Peyer's patch (tissue), 4 donors: ENCODE data around the gene IFNA13. TPM values are rescaled to one million over a fixed set of nuclear protein-coding genes. Genes with fewer than 3 reads are reported as not detected.

Experiments
- DNase-seq, 3 donors: peaks; one replicate each; pipeline ENCODE4 v3.0.0-alpha.2; 2017 to 2019
- H3K27ac ChIP-seq, 4 donors: fragments of 200-600 bp; sonication (generic); one replicate each; pipeline ENCODE4 v1.5.1; 2016 to 2019
- H3K27me3 ChIP-seq, 2 donors: fragments of 200-600 bp; sonication (generic); one replicate each; pipeline ENCODE4 v1.5.1; 2019
- H3K36me3 ChIP-seq, 3 donors: fragments of 200-600 bp; sonication (generic); one replicate each; pipeline ENCODE4 v1.5.1; 2016 to 2019
- H3K4me1 ChIP-seq, 4 donors: fragments of 200-600 bp; sonication (generic); one replicate each; pipeline ENCODE4 v1.5.1; 2016 to 2019
- H3K4me3 ChIP-seq, 4 donors: fragments of 200-600 bp; sonication (generic); 1 replicate in 3 of 4; 2 replicates in 1 of 4; pipeline ENCODE4 v1.5.1; 2016 to 2019; ENCODE audit warnings: mild to moderate bottlenecking in 1 of 4
- H3K9me3 ChIP-seq, 4 donors: fragments of 200-600 bp; sonication (generic); one replicate each; pipeline ENCODE4 v1.5.1; 2016 to 2019; ENCODE audit warnings: mild to moderate bottlenecking in 1 of 4
- POLR2A ChIP-seq, 2 donors: fragments of 450-650 bp; IDR thresholded peaks; one replicate each; pipeline ENCODE4 v1.5.1; 2017; ENCODE audit warnings: antibody characterized with exemption in 2 of 2, mild to moderate bottlenecking in 2 of 2, moderate library complexity in 2 of 2
- total RNA-seq, 4 donors: library from RNA; depleted of rRNA; stranded (reverse); fragments of >200 nt; gene quantifications; one replicate each; pipeline ENCODE4 v1.1.0, GENCODE V29; 2016
- TF ChIP-seq, protein P1 (sequence below), 6 experiments: fragments of 450-650 bp in 4 of 6; fragments of 200-600 bp in 2 of 6; sonication (generic) in 1 of 6; IDR thresholded peaks; one replicate each; pipeline ENCODE4 v1.5.1; 2017 to 2019; ENCODE audit warnings: antibody characterized with exemption in 6 of 6, mild to moderate bottlenecking in 3 of 6, moderate library complexity in 1 of 6

The IFNA13 gene
- total RNA-seq, 4 donors from 2014 or later, result not detected

- no peak for TF ChIP-seq POLR2A (IDR thresholded peaks at IDR 0.05)
- TF ChIP-seq, protein P1, sequence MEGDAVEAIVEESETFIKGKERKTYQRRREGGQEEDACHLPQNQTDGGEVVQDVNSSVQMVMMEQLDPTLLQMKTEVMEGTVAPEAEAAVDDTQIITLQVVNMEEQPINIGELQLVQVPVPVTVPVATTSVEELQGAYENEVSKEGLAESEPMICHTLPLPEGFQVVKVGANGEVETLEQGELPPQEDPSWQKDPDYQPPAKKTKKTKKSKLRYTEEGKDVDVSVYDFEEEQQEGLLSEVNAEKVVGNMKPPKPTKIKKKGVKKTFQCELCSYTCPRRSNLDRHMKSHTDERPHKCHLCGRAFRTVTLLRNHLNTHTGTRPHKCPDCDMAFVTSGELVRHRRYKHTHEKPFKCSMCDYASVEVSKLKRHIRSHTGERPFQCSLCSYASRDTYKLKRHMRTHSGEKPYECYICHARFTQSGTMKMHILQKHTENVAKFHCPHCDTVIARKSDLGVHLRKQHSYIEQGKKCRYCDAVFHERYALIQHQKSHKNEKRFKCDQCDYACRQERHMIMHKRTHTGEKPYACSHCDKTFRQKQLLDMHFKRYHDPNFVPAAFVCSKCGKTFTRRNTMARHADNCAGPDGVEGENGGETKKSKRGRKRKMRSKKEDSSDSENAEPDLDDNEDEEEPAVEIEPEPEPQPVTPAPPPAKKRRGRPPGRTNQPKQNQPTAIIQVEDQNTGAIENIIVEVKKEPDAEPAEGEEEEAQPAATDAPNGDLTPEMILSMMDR (IDR thresholded peaks at IDR 0.05), result no peak
- DNase-seq, result no peak
- Histone ChIP-seq H3K9me3 (no peaks in the 10 kb centered on the region), H3K36me3 (no peaks in the 10 kb centered on the region), H3K27ac (no peak overlapping the region), H3K27me3 (no peaks in the 10 kb centered on the region), H3K4me3 (no peak overlapping the region), H3K4me1 (no peaks in the 10 kb centered on the region)
Measured at GRCh38 chr9:21348430-21348970, 19.4 kb downstream of the IFNA13 start.

DNA sequence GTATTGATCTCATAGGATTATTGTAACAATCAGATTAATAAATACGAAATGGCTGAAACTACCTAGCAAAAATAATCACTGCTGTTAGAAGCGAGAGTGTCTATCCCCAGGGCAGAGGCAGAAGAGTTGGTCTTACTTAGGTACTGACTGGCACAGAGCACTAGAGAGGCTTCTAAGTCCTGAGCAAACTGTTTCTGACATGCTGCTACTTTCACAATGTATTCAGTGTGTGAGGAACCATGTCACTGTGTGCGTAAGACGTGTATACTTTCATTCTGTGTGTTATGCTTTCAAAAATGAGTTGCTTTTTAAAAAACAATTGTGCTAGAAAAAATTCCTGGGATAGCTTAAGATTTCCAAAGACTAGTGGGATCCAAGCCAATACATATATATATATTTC, 27.1 kb downstream of the IFNA13 start:
- H3K36me3 ChIP-seq, result no peaks in the 10 kb centered on the region
- no peak for TF ChIP-seq POLR2A (IDR thresholded peaks at IDR 0.05)
- TF ChIP-seq, protein P1 (IDR thresholded peaks at IDR 0.05), result no peak
- H3K4me3 ChIP-seq, result no peak overlapping the region
- no peak for DNase-seq
- H3K27ac ChIP-seq, result no peak overlapping the region
- H3K4me1 ChIP-seq, result no peaks in the 10 kb centered on the region
- no peaks in the 10 kb centered on the region for H3K9me3 ChIP-seq
- no peaks in the 10 kb centered on the region for H3K27me3 ChIP-seq

DNA sequence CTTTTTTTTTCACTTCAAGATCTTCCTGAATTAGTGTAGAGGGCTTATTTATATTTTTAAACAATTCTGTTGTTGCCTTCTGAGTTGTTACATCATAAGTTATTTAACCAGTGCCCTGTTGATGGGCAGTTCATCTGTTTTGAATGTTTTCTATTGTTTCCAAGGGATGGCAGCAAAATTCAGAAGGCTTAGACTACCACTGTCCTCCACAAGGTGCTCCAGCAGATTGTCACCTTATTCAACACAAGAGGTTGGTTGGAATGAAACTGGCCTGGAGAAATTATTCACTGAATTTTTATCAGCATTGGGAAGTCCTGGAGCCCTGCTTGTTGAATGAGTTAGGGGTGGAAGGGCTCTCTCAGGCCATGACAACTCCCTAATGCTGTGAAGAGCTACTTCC, 31.4 kb downstream of the IFNA13 start:
- Histone ChIP-seq H3K4me3 (no peak overlapping the region), H3K9me3 (no peaks in the 10 kb centered on the region), H3K27me3 (no peaks in the 10 kb centered on the region), H3K27ac (no peak overlapping the region), H3K36me3 (no peaks in the 10 kb centered on the region), H3K4me1 (peaks cover 0 to 25% (median 5%) of the 10 kb centered on the region in 4 donors)
- no peak for DNase-seq
- TF ChIP-seq, protein P1 (IDR thresholded peaks at IDR 0.05), result no peak
- TF ChIP-seq POLR2A (IDR thresholded peaks at IDR 0.05), result no peak

- DNase-seq, result peak; percentile 84 to 96 (median 94)
- no peaks in the 10 kb centered on the region for H3K9me3 ChIP-seq
- peak; percentile 47 to 73 for TF ChIP-seq POLR2A (IDR thresholded peaks at IDR 0.05)
- TF ChIP-seq, protein P1 (IDR thresholded peaks at IDR 0.05), result no peak
Measured at GRCh38 chr9:21334701-21335632, 32.9 kb downstream of the IFNA13 start, which contains the start of gene KLHL9. KLHL9 (minus strand) TSS chr9:21335404; CDS start chr9:21334859, 545 bp downstream.

GRCh38 chr9:21333226-21333625, 34.6 kb downstream of the IFNA13 start:
- H3K27ac ChIP-seq, result no peak overlapping the region
- TF ChIP-seq, protein P1 (IDR thresholded peaks at IDR 0.05), result no peak
- TF ChIP-seq POLR2A (IDR thresholded peaks at IDR 0.05), result no peak

More at GRCh38 chr9:21334701-21335632, 32.9 kb downstream of the IFNA13 start, which contains the start of gene KLHL9:
- Histone ChIP-seq H3K36me3 (no peaks in the 10 kb centered on the region), H3K4me3 (peak within 1 kb of the TSS; percentile 57 to 73 (median 70)), H3K27me3 (no peaks in the 10 kb centered on the region), H3K4me1 (peaks cover 0 to 38% (median 5%) of the 10 kb centered on the region in 4 donors), H3K27ac (peak within 1 kb of the TSS; percentile 86 to 95 (median 91))

More at GRCh38 chr9:21333226-21333625, 34.6 kb downstream of the IFNA13 start:
- Histone ChIP-seq H3K36me3 (peaks cover 0 to 6% (median 0%) of the 10 kb centered on the region in 3 donors), H3K9me3 (no peaks in the 10 kb centered on the region), H3K4me1 (peaks cover 0 to 43% (median 5%) of the 10 kb centered on the region in 4 donors), H3K27me3 (no peaks in the 10 kb centered on the region), H3K4me3 (no peak overlapping the region)
- DNase-seq, result no peak
